Stimulated activated CD8-positive, alpha-beta memory T cell treated with anti-CD3 and anti-CD28 coated beads, Interleukin-4, amount 100 ng/mL, for 48 hours (primary cell): ENCODE data around the gene FAM20C.

ENCODE experiments used
- DNase-seq: peaks from one replicate; pipeline ENCODE4 v3.0.0-alpha.2; 2020

The FAM20C gene

GRCh38 chr7:211033-211714 is 18.8 kb downstream of the FAM20C start:
- DNase-seq: no peak

GRCh38 chr7:211715-212058 is 19.3 kb downstream of the FAM20C start:
- no peak for DNase-seq

- DNase-seq: no peak
These were observed 20.4 kb downstream of the FAM20C start for GRCh38 chr7:212754-213153.

GRCh38 chr7:213324-213993 is 21.1 kb downstream of the FAM20C start:
- no peak for DNase-seq

GRCh38 chr7:214410-215212 is 22.2 kb downstream of the FAM20C start:
- DNase-seq: no peak

GRCh38 chr7:216360-217300 is 24.3 kb downstream of the FAM20C start:
- DNase-seq: no peak

- no peak for DNase-seq
These were observed 25.4 kb downstream of the FAM20C start for GRCh38 chr7:217781-218180.

- DNase-seq: no peak
These were observed 25.9 kb downstream of the FAM20C start for GRCh38 chr7:218316-218715.

GRCh38 chr7:218896-219580 is 26.7 kb downstream of the FAM20C start:
- no peak for DNase-seq

GRCh38 chr7:219581-220150 is 27.3 kb downstream of the FAM20C start:
- no peak for DNase-seq

- DNase-seq: no peak
These were observed 27.9 kb downstream of the FAM20C start for GRCh38 chr7:220151-220841.

- DNase-seq: no peak
These were observed 29.8 kb downstream of the FAM20C start for GRCh38 chr7:221978-222715.

GRCh38 chr7:222716-223041 is 30.3 kb downstream of the FAM20C start:
- DNase-seq: no peak

GRCh38 chr7:223118-223800 is 30.9 kb downstream of the FAM20C start:
- DNase-seq: no peak

- no peak for DNase-seq
These were observed 31.5 kb downstream of the FAM20C start for GRCh38 chr7:223861-224260.

GRCh38 chr7:226281-226895 is 34.0 kb downstream of the FAM20C start:
- no peak for DNase-seq

GRCh38 chr7:227926-228325 is 35.6 kb downstream of the FAM20C start:
- no peak for DNase-seq

- DNase-seq: no peak
These were observed 36.2 kb downstream of the FAM20C start for GRCh38 chr7:228610-229009.

- no peak for DNase-seq
These were observed 37.0 kb downstream of the FAM20C start for GRCh38 chr7:229184-229964.
